HEK293 (cell line): ENCODE results near the gene SYNPR.

Experiments used
- CTCF ChIA-PET: fragments of 350-600 bp; formaldehyde crosslinking; extraction: SDS; loops from one replicate; lab custom pipeline; 2021; ENCODE audit warnings: antibody characterized with exemption; lab: Yijun Ruan, JAX
- POLR2A ChIA-PET: fragments of 300-600 bp; formaldehyde crosslinking; extraction: SDS; loops from one replicate; lab custom pipeline; 2020; ENCODE audit warnings: antibody characterized with exemption, inconsistent platforms; lab: Yijun Ruan, JAX
- H3K27ac ChIP-seq: fragments of 200-500 bp; sonication (Bioruptor generic); 2 replicates; pipeline ENCODE4 v1.5.1; 2014; ENCODE audit warnings: low read depth, low read length, control low read depth, inconsistent platforms; ENCODE audit errors: extremely low read depth
- H3K36me3 ChIP-seq, 2 experiments: fragments of 200-500 bp in 1 of 2; sonication (Bioruptor generic) in 1 of 2; 1 replicate in 1 of 2; 2 replicates in 1 of 2; pipeline ENCODE4 v1.5.1; 2014 to 2017; ENCODE audit warnings: inconsistent platforms in 2 of 2, low read length in 2 of 2; ENCODE audit not compliant: control insufficient read depth in 2 of 2, insufficient read depth in 1 of 2
- H3K4me1 ChIP-seq: fragments of 200-500 bp; sonication (Bioruptor generic); 2 replicates; pipeline ENCODE4 v1.5.1; 2014; ENCODE audit warnings: mild to moderate bottlenecking, low read length, inconsistent platforms; ENCODE audit not compliant: control insufficient read depth, insufficient read depth
- H3K4me3 ChIP-seq: 2 replicates; pipeline ENCODE4 v1.5.1; 2011; ENCODE audit warnings: low read depth, mild to moderate bottlenecking, control low read depth, low read length, moderate library complexity
- H3K9me3 ChIP-seq: fragments of 200-500 bp; sonication (Bioruptor generic); 2 replicates; pipeline ENCODE4 v1.5.1; 2014; ENCODE audit warnings: low read depth, low read length, inconsistent platforms; ENCODE audit not compliant: control insufficient read depth, insufficient read depth
- BCL11B ChIP-seq: fragments of 450-650 bp; formaldehyde crosslinking; IDR thresholded peaks from 2 replicates; pipeline ENCODE4 v1.5.1; 2016; ENCODE audit warnings: low read depth, missing biosample characterization, missing genetic modification characterization
- FEZF1 ChIP-seq: fragments of 450-650 bp; formaldehyde crosslinking; IDR thresholded peaks from 2 replicates; pipeline ENCODE4 v1.5.1; 2016; ENCODE audit warnings: missing biosample characterization, missing genetic modification characterization
- HOXA7 ChIP-seq: sonication (generic); formaldehyde crosslinking; IDR thresholded peaks from 2 replicates; pipeline ENCODE4 v1.8.1; 2022; ENCODE audit warnings: missing genetic modification reagents, borderline replicate concordance
- TRIM28 ChIP-seq: IDR thresholded peaks from 2 replicates; pipeline ENCODE4 v1.6.1; 2011; ENCODE audit warnings: low read length, control low read depth, borderline replicate concordance
- YY1 ChIP-seq: fragments of 450-650 bp; formaldehyde crosslinking; IDR thresholded peaks from 2 replicates; pipeline ENCODE4 v1.5.1; 2018; ENCODE audit warnings: missing biosample characterization, missing genetic modification characterization
- ZBTB17 ChIP-seq: fragments of 450-650 bp; formaldehyde crosslinking; IDR thresholded peaks from 2 replicates; pipeline ENCODE4 v1.5.1; 2016; ENCODE audit warnings: missing biosample characterization, missing genetic modification characterization
- ZFHX2 ChIP-seq: fragments of 450-650 bp; formaldehyde crosslinking; conservative IDR thresholded peaks from 2 replicates; pipeline ENCODE4 v1.5.1; 2016; ENCODE audit warnings: missing biosample characterization, missing genetic modification characterization
- ZNF138 ChIP-seq: fragments of 450-650 bp; formaldehyde crosslinking; IDR thresholded peaks from 2 replicates; pipeline ENCODE4 v1.5.1; 2016; ENCODE audit warnings: missing biosample characterization, missing genetic modification characterization, borderline replicate concordance
- ZNF324 ChIP-seq: fragments of 450-650 bp; formaldehyde crosslinking; IDR thresholded peaks from 2 replicates; pipeline ENCODE4 v1.5.1; 2016; ENCODE audit warnings: missing biosample characterization, missing genetic modification characterization
- ZNF335 ChIP-seq: fragments of 450-650 bp; formaldehyde crosslinking; conservative IDR thresholded peaks from 2 replicates; pipeline ENCODE4 v1.5.1; 2016; ENCODE audit warnings: missing biosample characterization, missing genetic modification characterization
- ZNF518A ChIP-seq: fragments of 450-650 bp; formaldehyde crosslinking; conservative IDR thresholded peaks from 2 replicates; pipeline ENCODE4 v1.5.1; 2016; ENCODE audit warnings: low read depth, missing biosample characterization, missing genetic modification characterization
- ZNF596 ChIP-seq: fragments of 450-650 bp; IDR thresholded peaks from 2 replicates; pipeline ENCODE4 v1.5.0; 2018; ENCODE audit warnings: missing biosample characterization, mild to moderate bottlenecking, missing genetic modification characterization, moderate library complexity
- ZNF768 ChIP-seq: fragments of 450-650 bp; formaldehyde crosslinking; IDR thresholded peaks from 2 replicates; pipeline ENCODE4 v1.5.1; 2018; ENCODE audit warnings: missing biosample characterization, mild to moderate bottlenecking, missing genetic modification characterization
- TF ChIP-seq, protein P1 (sequence below): fragments of 450-650 bp; formaldehyde crosslinking; optimal IDR thresholded peaks from 2 replicates; pipeline ENCODE3; 2016; ENCODE audit warnings: missing biosample characterization, mild to moderate bottlenecking, missing genetic modification characterization
- TF ChIP-seq, protein P2 (sequence below): fragments of 450-650 bp; formaldehyde crosslinking; IDR thresholded peaks from 2 replicates; pipeline ENCODE4 v1.5.1; 2016; ENCODE audit warnings: missing biosample characterization, missing genetic modification characterization, borderline replicate concordance
- TF ChIP-seq, protein P3 (sequence below): IDR thresholded peaks from 2 replicates; pipeline ENCODE4 v1.6.1; 2011; ENCODE audit warnings: mild to moderate bottlenecking, low read depth, low read length, borderline replicate concordance

Gene SYNPR

GRCh38 chr3:63514678-63515077 lies 236.6 kb downstream of the SYNPR start (continued):
- no peak for TF ChIP-seq ZNF324
- TF ChIP-seq ZBTB17 (tag by site-specific recombination) = no peak
- TF ChIP-seq ZNF518A (tag by site-specific recombination) = no peak
- TF ChIP-seq ZNF768 (tag by site-specific recombination) = no peak
- TF ChIP-seq, protein P1, sequence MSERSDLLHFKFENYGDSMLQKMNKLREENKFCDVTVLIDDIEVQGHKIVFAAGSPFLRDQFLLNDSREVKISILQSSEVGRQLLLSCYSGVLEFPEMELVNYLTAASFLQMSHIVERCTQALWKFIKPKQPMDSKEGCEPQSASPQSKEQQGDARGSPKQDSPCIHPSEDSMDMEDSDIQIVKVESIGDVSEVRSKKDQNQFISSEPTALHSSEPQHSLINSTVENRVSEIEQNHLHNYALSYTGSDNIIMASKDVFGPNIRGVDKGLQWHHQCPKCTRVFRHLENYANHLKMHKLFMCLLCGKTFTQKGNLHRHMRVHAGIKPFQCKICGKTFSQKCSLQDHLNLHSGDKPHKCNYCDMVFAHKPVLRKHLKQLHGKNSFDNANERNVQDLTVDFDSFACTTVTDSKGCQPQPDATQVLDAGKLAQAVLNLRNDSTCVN = no peak
- TF ChIP-seq FEZF1 (tag by site-specific recombination) = no peak
- TF ChIP-seq, protein P2, sequence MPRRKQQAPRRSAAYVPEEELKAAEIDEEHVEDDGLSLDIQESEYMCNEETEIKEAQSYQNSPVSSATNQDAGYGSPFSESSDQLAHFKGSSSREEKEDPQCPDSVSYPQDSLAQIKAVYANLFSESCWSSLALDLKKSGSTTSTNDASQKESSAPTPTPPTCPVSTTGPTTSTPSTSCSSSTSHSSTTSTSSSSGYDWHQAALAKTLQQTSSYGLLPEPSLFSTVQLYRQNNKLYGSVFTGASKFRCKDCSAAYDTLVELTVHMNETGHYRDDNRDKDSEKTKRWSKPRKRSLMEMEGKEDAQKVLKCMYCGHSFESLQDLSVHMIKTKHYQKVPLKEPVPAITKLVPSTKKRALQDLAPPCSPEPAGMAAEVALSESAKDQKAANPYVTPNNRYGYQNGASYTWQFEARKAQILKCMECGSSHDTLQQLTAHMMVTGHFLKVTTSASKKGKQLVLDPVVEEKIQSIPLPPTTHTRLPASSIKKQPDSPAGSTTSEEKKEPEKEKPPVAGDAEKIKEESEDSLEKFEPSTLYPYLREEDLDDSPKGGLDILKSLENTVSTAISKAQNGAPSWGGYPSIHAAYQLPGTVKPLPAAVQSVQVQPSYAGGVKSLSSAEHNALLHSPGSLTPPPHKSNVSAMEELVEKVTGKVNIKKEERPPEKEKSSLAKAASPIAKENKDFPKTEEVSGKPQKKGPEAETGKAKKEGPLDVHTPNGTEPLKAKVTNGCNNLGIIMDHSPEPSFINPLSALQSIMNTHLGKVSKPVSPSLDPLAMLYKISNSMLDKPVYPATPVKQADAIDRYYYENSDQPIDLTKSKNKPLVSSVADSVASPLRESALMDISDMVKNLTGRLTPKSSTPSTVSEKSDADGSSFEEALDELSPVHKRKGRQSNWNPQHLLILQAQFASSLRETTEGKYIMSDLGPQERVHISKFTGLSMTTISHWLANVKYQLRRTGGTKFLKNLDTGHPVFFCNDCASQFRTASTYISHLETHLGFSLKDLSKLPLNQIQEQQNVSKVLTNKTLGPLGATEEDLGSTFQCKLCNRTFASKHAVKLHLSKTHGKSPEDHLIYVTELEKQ (tag by site-specific recombination) = no peak
- TF ChIP-seq TRIM28 = no peak
- TF ChIP-seq ZFHX2 (tag by site-specific recombination) = no peak
- no peak for TF ChIP-seq ZNF596 (tag by site-specific recombination)

DNA sequence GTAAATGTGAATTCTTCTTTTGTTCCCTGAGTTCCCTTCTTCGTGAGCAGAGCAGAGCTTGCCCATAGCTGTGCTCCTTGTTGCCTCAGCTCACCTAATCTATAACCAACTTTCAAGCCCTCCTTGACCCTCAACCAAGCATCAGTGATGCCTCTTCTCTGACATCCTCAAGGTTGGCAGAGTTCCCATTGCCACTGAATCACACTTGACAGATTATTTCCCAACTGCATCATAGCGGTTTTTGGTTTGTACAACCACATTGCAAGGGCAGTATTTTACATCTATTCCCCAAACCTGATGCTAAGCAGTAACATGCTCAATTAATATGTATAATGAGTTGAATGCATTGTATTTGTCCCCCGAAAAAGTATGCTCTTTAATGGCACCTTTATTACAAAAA lies 241.3 kb downstream of the SYNPR start:
- Histone ChIP-seq H3K9me3 (no peaks in the 10 kb centered on the region), H3K4me3 (no peak overlapping the region), H3K27ac (no peak overlapping the region), H3K36me3 (no peaks in the 10 kb centered on the region), H3K4me1 (no peaks in the 10 kb centered on the region)
- TF ChIP-seq, protein P3, sequence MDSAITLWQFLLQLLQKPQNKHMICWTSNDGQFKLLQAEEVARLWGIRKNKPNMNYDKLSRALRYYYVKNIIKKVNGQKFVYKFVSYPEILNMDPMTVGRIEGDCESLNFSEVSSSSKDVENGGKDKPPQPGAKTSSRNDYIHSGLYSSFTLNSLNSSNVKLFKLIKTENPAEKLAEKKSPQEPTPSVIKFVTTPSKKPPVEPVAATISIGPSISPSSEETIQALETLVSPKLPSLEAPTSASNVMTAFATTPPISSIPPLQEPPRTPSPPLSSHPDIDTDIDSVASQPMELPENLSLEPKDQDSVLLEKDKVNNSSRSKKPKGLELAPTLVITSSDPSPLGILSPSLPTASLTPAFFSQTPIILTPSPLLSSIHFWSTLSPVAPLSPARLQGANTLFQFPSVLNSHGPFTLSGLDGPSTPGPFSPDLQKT = no peak
- TF ChIP-seq ZNF335 (tag by site-specific recombination) = no peak
- no peak for TF ChIP-seq ZNF138
- no peak for TF ChIP-seq BCL11B
- TF ChIP-seq YY1 = no peak
- no peak for TF ChIP-seq HOXA7 (CRISPR knock-in tag)
- CTCF ChIA-PET = no interaction called here
- POLR2A ChIA-PET = no interaction called here
